Measurements from ENCODE around the gene CASKIN1. TPM values are rescaled to one million over a fixed set of nuclear protein-coding genes. Genes with fewer than 3 reads are reported as not detected.

The CASKIN1 gene
- total RNA-seq, 1 donor from 2014 or later: 2.3 TPM

- no peaks in the 10 kb centered on the region for H3K27me3 Mint-ChIP-seq (ENCODE audit: low read depth)
- H3K9me3 Mint-ChIP-seq (ENCODE audit: low read depth): no peaks in the 10 kb centered on the region
- H3K36me3 Mint-ChIP-seq (ENCODE audit: low read depth): peaks cover 15% of the 10 kb centered on the region
Measured at GRCh38 chr16:2170587-2171435, 25.6 kb downstream of the CASKIN1 start.

GRCh38 chr16:2170080-2170479 is 26.3 kb downstream of the CASKIN1 start:
- TF ChIP-seq CTCF (IDR thresholded peaks at IDR 0.05): no peak

More at GRCh38 chr16:2170587-2171435, 25.6 kb downstream of the CASKIN1 start:
- no peak overlapping the region for H3K4me3 Mint-ChIP-seq (ENCODE audit: unreplicated experiment)
- TF ChIP-seq CTCF (IDR thresholded peaks at IDR 0.05): no peak
- H3K27ac Mint-ChIP-seq (ENCODE audit: unreplicated experiment): no peak overlapping the region
- no peak for DNase-seq (ENCODE audit: low spot score)
- H3K4me1 Mint-ChIP-seq (ENCODE audit: low read depth): no peaks in the 10 kb centered on the region

GRCh38 chr16:2167068-2167638 is 29.3 kb downstream of the CASKIN1 start:
- peaks cover 6% of the 10 kb centered on the region for H3K36me3 Mint-ChIP-seq (ENCODE audit: low read depth)
- H3K4me3 Mint-ChIP-seq (ENCODE audit: unreplicated experiment): no peak overlapping the region
- no peak overlapping the region for H3K27ac Mint-ChIP-seq (ENCODE audit: unreplicated experiment)
- TF ChIP-seq CTCF (IDR thresholded peaks at IDR 0.05): no peak
- H3K9me3 Mint-ChIP-seq (ENCODE audit: low read depth): no peaks in the 10 kb centered on the region
- DNase-seq (ENCODE audit: low spot score): no peak
- H3K4me1 Mint-ChIP-seq (ENCODE audit: low read depth): no peaks in the 10 kb centered on the region
- no peaks in the 10 kb centered on the region for H3K27me3 Mint-ChIP-seq (ENCODE audit: low read depth)

More at GRCh38 chr16:2170080-2170479, 26.3 kb downstream of the CASKIN1 start:
- DNase-seq (ENCODE audit: low spot score): no peak
- Mint-ChIP-seq H3K27me3 (ENCODE audit: low read depth) (no peaks in the 10 kb centered on the region), H3K9me3 (ENCODE audit: low read depth) (no peaks in the 10 kb centered on the region), H3K4me1 (ENCODE audit: low read depth) (no peaks in the 10 kb centered on the region), H3K4me3 (ENCODE audit: unreplicated experiment) (no peak overlapping the region), H3K27ac (ENCODE audit: unreplicated experiment) (no peak overlapping the region), H3K36me3 (ENCODE audit: low read depth) (peaks cover 14% of the 10 kb centered on the region)

- H3K9me3 Mint-ChIP-seq (ENCODE audit: low read depth): no peaks in the 10 kb centered on the region
- DNase-seq (ENCODE audit: low spot score): no peak
- H3K27me3 Mint-ChIP-seq (ENCODE audit: low read depth): no peaks in the 10 kb centered on the region
- peaks cover 3% of the 10 kb centered on the region for H3K4me1 Mint-ChIP-seq (ENCODE audit: low read depth)
- TF ChIP-seq CTCF (IDR thresholded peaks at IDR 0.05): no peak
- H3K4me3 Mint-ChIP-seq (ENCODE audit: unreplicated experiment): no peak overlapping the region
- peaks cover 4% of the 10 kb centered on the region for H3K36me3 Mint-ChIP-seq (ENCODE audit: low read depth)
- no peak overlapping the region for H3K27ac Mint-ChIP-seq (ENCODE audit: unreplicated experiment)
Measured at GRCh38 chr16:2166263-2167067, 29.9 kb downstream of the CASKIN1 start.

GRCh38 chr16:2165861-2166260 is 30.5 kb downstream of the CASKIN1 start:
- Mint-ChIP-seq H3K4me1 (ENCODE audit: low read depth) (peaks cover 4% of the 10 kb centered on the region), H3K9me3 (ENCODE audit: low read depth) (no peaks in the 10 kb centered on the region), H3K27me3 (ENCODE audit: low read depth) (no peaks in the 10 kb centered on the region), H3K36me3 (ENCODE audit: low read depth) (peaks cover 4% of the 10 kb centered on the region), H3K4me3 (ENCODE audit: unreplicated experiment) (no peak overlapping the region), H3K27ac (ENCODE audit: unreplicated experiment) (no peak overlapping the region)
- no peak for DNase-seq (ENCODE audit: low spot score)
- no peak for TF ChIP-seq CTCF (IDR thresholded peaks at IDR 0.05)

All from chondrocyte (in vitro differentiated cells).